NAMALWA (cell line): ENCODE results near the gene LATS2.
"Not testable (repeated sequence)": the region's sequence is repeated elsewhere in the genome, so short reads cannot be mapped to it uniquely, and the experiment has no call there.

Experiments
- DNase-seq: peaks from one replicate; pipeline ENCODE4 v3.0.0-alpha.2; 2015; ENCODE audit warnings: low spot score

LATS2 gene

DNA sequence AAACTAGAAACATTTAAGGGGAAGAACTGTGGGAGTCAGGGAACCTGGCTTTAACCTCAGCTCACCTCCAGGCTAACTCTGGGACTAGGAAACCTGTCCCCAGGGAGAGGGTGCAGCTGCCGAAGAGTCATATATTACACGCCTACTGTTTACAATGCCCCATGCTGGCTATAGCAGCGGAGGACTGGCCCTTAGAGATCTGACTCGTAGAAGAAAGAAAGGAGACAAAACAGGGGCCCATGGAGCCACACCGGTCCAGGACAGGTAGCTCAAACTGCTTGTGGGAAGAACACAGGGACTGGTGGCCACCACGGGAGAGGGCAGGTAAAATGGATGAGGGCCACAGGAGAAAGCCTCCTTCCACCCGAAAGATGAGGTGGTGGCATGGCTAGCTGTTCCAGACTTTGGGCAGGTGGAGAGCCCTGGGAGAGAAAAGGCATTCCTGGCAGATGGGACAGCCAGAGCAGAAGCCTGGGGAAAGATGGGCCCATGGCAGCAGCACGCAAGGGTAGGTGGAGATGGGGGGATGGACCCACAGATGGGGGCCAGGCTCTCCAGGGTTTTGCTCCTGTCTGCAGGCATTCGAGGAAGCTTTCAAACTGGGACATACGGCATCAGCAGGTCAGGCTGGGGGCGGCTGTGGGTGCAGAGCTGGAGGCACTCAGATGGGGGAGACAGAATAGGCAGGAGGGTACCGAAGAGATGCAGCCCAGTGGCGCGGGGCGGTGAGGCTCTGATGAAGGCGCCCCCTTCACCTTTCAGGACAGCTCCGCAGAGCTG, 69.5 kb downstream of the LATS2 start:
- DNase-seq, result no peak

DNA sequence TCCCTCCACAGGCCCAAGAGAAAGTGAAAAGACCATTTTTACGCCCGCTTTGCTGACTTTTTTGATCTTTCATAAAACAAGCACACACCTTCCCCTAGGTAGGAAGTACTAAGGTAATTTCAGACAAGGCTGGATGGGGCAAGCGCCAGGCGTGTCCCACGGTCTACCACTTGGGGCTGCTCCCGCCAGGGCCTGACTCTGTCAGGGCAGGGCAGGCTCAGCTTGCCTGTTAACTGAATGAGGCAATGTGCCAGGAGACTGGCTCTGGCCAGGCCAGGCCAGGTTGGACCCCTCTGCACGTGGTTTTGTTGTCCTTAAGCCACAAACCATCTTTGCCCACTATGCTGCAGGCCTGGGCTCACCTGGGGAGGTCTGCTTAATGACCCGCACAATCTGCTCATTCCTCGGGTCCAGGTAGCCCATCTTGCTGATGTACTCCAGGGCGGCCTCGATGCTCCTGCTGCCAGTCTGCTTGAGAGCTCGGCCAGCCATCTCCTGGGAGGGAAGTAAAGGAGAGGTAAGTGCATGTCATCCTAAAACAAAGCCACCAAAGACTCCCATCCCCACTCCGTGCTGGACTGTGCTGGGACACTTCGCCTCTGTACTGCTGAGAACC, 70.4 kb downstream of the LATS2 start:
- DNase-seq, result no peak

DNA sequence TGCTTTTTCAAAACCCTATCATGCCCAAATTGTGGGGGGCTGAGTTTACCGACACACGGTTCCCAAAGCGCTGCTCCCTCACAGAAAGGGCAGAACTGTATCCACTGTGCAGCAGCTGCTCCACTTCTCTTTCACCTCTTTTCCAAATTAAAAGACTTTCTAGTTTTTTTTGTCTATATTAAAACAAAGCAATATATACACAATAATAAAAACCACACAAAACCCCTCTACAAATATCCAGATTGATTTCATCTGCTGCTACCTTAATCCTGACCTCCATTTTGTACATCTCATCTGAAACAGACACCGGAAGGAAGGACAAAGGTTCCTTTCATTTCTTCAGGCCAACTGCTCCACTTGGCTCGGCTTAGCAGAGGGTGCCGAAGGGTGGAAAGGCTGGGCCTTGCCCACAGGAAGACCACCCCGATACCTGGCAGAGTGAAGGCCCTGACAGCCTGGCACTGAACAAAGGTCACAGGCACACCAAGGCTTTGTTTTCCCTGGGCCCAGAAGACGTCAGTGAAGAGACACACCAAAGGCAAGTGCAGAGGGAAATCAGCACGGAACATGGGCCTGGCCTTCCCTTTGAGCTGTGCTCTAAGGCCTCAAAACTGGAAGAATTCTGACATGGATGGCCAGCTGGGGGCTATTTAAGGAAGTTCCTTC, 71.6 kb downstream of the LATS2 start:
- DNase-seq, result no peak

DNA sequence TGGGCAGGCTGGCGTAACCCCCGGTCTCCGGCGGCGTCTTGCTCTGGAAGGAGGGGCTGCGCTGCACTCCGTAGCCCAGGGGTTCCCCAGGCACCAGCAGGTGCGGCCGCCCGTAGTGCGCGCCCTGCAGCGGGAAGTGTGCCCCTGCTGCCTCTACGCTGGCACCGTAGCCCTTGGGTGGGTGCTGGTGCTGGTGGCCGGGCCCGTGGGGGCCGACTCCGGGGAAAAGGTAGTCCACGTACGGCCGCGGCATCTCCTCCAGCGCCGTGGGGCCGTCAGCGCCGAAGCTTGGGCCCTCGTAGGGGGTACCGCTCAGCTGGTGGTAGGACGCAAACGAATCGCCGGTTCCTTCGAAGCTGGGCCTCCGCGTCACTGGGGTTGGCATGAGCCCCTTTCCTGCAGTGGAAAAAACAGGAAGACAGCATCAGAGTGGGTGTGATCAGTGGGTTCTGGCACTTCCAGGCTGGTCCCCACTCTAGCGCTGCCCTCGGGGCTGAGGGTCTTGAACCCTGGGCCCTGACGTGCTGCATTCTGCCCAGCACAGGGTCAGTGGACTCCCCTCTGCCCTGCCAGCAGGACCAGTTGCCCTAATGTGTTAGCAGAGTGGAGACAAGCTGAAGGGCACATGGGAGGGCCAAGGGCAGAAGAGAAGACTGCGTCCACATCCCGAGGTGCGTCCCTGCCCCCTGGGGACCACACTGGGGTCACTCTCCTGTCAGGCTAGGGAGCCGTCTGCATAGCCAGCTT, 72.3 kb downstream of the LATS2 start:
- no peak for DNase-seq

DNA sequence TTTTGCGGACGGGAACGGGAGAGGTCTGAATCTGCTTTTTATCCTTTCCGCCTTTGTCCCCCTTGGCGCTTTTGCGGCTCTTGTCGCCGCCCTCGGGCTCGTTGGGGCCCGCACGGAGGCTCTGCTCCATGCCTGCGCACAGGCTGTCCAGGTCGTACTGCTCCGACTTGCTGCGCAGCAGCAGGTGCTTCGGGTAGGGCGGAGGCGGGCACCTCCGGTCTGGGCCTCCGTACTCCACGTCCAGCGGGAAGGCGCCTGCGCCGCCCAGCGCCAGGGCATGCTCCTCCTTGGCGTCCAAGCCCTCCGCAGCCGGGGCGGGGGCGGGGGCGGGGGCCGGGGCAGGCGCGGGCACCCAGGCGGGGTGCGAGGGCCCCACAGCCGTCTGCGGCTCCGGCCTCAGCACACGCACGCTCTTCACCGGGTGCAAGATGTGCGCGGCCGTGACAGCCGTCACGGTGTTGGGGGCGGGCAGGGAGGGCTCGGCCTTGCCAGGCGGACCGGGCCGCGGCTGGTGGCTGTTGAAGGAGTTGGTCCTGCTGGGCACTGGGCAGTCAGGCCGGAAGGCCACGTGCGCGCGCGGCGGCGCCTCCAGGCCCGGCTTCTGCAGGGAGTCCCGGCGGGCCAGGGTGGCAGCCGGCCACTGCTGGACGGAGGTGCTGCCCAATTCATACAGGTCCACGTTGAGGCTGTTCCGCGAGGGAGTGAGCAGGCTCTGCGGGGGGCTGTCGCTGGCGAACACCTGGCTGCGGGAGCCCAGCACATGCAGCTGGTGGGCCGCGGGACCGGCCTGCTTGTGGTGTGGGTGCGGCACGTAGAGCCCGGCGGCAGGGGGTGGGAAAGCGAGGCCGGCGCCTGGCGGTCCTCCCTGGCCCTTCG, 73.1 kb downstream of the LATS2 start:
- DNase-seq, result no peak

DNA sequence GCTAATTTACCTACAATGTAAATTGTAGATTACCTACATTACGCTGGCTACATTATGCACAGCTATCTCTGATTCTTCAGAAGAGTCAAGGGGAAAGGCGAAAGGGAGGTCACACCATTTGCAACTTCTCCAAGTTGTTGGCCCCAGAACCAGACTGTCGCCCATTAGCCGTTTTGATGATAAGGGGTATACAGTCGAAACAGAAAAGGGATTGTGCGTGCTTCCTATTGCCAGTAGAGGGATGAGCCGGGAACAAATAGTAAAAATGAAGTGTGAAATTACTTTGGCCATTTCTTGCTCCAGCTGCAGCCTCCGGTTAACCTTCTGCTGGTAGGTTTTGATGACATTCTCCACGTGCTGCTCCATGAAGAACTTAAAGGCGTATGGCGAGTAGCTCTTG, 73.8 kb downstream of the LATS2 start:
- DNase-seq, result no peak

DNA sequence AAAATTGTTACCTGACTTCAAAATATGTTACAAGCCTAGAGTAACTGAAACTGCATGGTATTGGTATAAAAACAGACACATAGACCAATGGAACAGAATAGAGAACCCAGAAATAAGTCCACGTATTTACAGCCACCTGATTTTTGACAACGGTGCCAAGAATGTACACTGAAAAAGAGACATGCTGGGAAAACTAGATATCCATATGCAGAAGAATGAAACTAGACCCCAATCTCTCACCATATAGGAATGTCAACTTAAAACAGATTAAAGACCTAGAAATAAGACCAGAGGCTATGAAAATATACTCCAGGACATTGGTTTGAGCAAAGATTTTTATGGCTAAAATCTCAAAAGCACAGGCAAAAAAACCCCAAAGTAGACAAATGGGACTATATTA, 76.5 kb downstream of the LATS2 start:
- DNase-seq, result no peak

DNA sequence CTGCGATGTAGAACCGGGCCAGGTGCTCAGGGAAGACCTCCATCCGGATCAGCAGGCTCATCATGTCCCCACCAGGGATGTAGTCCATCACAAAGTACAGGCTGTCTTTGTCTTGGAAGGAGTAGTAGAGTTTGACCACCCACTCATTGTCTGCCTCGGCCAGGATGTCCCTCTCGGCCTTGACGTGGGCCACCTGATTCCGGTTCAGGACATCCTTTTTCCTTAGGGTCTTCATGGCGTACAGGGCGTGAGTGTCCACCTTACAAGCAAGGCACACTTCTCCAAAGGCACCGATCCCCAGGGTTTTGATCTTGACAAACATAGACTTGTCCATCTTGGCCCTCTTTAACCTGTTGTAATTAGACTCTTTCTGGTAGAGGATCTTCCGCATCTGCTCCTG, 78.0 kb downstream of the LATS2 start:
- no peak for DNase-seq

DNA sequence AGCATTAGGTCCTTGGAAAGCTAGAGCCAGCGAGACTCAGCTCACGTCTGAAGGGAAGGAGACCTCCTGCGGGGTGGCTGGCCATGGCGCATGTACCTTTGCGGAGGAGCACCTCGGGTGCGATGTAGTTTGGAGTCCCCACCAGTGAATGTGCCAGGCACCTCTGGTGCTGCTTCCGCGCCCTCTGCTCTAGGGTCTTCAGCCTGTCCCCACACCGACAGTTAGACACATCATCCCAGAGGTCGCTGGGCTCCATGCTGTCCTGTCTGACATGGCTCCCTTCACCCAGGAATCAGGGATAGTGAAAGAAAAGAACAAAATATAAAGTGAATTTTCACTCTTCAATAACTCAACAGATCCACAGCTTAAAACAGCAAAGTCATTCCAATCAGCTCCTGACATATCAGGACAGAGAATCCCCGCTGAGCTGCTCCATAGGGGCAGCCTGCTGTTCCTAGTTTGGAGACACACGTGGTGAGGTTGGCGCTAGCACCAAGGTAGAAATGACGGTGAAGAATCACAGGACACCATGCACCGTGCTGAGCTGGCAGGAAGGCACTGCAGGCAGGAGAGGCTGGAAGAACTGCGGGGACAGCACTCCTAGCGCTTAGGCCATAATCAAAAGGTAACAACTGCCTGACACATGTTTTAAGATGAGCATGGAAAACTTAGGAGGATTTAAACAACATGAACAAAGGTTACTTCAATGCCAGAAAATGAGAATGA, 79.9 kb downstream of the LATS2 start:
- no peak for DNase-seq

DNA sequence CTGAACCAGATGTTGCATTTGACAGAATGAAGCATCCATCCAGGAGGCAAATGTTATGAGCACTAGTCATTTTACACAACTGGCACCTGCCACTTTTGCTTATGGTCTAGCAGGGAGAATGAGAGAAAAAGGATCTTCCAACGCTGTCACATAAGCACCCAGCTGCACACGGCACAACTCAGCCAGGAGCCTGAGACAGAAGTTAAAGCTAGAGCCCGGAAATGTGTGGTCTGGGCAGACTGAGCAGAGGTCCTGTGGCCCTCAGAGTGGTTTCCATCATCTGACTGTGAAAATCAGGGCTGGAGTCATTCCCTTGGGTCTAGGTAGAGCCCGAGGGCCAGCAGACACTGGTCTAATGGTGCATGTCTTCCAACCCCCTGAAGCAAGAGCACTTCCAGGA, 80.5 kb downstream of the LATS2 start:
- no peak for DNase-seq

DNA sequence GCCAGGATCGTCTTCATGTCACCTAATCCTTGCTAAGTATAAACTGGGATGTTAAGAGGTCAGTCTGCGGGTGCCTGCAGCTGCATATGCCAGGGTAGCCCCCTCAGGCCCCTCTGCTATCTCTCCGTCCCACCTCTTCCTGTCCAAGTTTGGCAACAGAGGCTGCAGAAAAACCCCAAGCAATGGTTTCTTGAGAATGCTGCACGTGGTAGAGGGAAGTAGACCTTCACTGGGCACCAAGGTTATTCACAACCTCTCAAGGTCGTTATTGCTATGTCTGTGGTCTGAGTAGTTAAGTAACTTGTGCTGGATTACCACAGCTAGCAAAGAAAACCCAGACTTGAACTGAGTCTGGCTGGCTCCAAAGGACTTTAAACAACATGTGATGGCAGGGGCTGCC, 81.0 kb downstream of the LATS2 start:
- no peak for DNase-seq

DNA sequence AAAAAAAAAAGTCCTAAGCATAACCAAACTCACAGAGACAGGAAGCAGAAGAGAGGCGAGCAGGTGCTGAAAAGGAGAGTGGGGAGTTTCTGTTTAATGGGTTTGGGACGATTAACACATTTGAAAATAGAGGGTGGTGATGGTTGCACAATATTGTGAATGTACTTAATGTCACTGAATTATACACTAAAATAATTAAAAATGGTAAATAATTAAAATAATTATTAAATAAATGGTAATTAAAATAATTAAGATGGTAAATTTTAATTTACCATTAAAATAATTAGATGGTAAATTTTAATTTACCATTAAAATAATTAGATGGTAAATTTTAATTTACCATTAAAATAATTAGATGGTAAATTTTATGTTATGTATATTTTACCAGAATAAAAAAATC, 84.0 kb downstream of the LATS2 start:
- DNase-seq, result peak; percentile 20

DNA sequence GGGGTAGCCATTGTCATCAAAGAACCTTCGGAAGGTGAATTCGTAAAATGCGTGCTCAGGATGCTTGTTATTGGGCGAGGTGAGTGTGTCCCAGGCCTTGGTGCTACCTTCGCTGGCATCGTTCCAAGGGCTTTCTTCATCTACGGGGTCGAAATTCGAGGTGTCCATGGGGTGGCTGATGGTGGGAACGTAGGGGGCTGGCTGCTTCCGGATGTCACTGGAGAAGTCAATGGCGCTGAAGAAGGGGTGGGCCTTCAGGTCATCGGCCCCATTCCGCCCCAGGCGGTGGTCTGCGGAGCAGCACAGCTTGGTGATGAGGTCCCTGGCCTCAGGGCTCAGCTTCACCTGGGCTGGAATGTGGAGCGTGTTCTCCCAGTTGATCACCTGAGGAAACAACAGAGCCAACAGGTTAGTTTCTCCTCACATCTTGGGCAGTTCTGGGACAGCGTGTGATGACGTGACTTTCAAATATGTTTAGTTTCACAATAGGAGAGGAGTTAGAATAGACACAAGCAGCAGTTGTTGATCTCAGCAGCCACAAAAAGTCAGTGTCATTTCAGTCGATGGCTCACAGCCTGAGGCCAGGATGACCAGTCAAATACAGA, 86.3 kb downstream of the LATS2 start:
- DNase-seq, result no peak

DNA sequence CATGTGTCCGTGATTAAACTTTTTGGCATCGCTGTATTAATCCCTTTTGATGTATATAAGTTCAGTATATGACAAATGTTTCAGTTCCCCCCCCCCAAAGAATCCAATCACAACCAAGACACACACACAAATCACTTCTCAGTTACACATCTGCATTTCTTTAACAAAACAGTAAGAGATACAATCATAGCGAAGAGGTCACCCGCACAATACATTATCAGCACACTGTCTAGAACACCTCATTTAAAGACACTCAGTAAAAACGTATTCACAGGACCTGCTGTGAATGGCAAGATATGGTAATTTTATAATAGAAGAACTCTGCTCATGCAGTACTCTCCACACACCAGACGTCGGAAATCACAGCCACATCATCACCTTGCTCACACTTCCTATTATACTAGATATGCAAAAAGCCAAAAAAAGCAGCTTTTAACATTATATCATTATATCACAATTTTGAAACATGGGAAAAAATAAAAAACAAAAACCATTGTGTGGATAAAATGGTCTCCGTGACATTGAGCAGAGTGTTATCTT, 87.4 kb downstream of the LATS2 start:
- DNase-seq, result no peak

DNA sequence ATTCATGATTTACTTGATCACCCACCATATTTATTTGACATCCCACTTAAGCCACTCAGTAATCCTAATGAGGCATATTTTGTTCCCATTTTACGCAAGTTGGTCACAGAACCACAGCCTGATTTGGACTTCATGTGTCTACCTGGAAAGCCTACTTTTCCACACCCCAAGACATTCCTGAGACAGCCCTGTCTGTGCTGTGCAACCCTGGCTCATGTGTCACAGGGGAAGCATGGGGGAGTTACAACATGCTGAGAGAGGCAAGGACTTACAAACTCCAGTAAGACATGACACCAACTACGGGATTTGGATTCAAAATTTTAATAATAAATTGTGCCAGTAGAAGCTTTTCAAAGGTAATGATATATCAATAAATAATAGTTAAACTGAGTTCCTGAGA, 88.7 kb downstream of the LATS2 start:
- DNase-seq, result no peak

DNA sequence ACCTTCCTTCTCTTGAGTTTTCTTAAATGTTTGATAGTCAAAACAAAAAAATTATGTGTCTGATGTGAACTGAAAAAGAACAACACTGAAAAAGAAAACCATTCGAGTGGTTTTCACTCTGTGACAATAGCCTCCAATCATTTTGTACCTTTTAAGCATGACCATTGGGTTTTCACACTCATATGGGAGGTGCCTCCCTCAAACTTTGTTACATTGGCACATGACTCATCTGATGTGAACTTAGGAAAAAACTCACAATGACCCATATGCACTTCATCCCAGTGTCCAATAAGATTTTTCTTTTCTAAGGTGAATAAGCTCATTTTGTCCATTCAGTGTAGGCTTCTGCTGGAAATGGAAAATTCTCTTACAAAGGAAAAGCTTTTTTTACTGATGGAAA, 92.2 kb downstream of the LATS2 start:
- DNase-seq, result no peak

DNA sequence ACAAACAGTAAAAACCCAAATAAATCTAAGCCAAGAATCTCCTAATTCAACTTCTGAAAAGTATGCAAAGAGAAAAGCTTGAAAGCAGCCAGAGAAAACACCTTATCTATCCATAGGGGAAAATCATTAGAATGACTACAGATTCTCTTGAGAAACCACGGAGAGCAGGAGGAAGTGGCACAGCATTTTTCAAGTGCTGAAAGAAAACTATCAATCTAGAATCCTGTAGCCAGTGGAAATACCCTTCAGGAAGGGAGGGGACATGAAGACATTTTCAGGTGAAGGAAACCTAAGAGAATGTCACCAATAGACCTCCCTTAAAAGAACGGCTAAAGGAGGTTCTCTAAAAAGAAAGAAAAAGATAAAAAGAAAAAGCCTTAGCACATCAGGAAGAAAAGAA, 92.6 kb downstream of the LATS2 start:
- no peak for DNase-seq

DNA sequence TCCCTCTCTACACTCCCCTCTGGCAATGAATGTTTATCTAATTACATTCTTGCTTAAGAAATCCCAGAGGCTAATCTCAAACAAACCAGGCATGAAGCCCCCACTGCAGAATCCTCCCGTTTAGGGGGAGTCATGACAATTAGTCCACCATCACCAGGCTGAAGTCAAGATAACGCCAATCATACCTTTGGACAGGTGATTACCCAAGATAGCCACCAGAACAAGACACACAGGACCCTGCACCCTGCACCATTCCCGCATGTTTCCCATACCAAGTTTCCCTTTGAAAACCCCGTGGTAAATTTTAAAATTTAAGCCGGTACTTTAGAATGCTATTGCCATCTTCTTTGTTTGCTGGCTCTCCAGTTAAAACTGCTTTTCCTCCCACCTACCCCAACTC, 94.0 kb downstream of the LATS2 start:
- DNase-seq, result no peak

DNA sequence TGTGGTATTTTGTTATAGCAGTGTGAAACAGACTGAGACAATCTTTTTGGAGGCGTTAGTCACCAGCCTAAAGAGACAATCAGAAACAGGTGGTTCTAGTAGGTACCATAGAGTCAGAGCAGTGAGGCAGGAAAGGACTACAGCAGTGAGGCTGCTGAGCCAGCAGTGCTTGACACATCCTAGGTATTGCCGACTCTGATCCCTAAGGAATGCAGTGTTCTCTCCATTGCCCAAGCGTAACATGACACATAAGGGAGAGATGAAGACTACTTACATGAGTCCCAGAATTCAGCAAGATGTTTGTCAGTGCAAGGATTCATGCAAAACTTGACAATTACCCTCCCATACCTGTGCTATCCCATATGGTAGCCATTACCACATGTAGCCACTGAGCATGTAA, 96.5 kb downstream of the LATS2 start:
- no peak for DNase-seq

DNA sequence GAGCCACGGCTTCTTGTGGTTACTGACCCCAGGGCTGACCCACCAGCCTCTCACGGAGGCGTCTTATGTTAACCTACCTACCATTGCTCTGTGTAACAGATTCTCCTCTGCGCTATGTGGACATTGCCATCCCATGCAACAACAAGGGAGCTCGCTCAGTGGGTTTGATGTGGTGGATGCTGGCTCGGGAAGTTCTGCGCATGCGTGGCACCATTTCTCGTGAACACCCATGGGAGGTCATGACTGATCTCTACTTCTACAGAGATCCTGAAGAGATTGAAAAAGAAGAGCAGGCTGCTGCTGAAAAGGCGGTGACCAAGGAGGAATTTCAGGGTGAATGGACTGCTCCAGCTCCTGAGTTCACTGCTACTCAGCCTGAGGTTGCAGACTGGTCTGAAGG, 99.7 kb downstream of the LATS2 start:
- not testable (repeated sequence) for DNase-seq
